Psoas muscle (tissue), 8 donors: ENCODE data around the gene COX7A2. TPM values are rescaled to one million over a fixed set of nuclear protein-coding genes. Genes with fewer than 3 reads are reported as not detected.

ENCODE experiments used
- ATAC-seq, 4 donors: fragments of 200-7000 bp; cut with Tn5 transposase; one replicate each; pipeline ENCODE4 v1.9.1; 2020; ENCODE audit warnings: moderate library complexity in 3 of 4, mild to moderate bottlenecking in 2 of 4
- DNase-seq, 2 donors: peaks; one replicate each; pipeline ENCODE4 v3.0.0-alpha.2; 2020
- H3K27ac ChIP-seq: fragments of 200-600 bp; one replicate; pipeline ENCODE4 v1.8.0; 2022
- H3K27me3 ChIP-seq, 3 donors: fragments of 200-600 bp in 1 of 3; one replicate each; pipeline versions ENCODE4 v1.6.1 to v1.8.0; 2013 to 2022; ENCODE audit warnings: low read length in 2 of 3, mild to moderate bottlenecking in 2 of 3, moderate library complexity in 1 of 3; ENCODE audit not compliant: insufficient read depth in 3 of 3
- H3K36me3 ChIP-seq, 2 donors: fragments of 200-600 bp in 1 of 2; one replicate each; pipeline versions ENCODE4 v1.6.1 to v1.8.0; 2013 to 2022; ENCODE audit warnings: low read depth in 1 of 2, mild to moderate bottlenecking in 1 of 2, moderate library complexity in 1 of 2; ENCODE audit not compliant: insufficient read depth in 1 of 2
- H3K4me1 ChIP-seq: fragments of 200-600 bp; one replicate; pipeline ENCODE4 v1.8.0; 2022
- H3K4me3 ChIP-seq: fragments of 200-600 bp; one replicate; pipeline ENCODE4 v1.8.0; 2022; ENCODE audit warnings: mild to moderate bottlenecking
- H3K9me3 ChIP-seq: fragments of 200-600 bp; one replicate; pipeline ENCODE4 v1.8.0; 2022
- CTCF ChIP-seq: fragments of 200-600 bp; IDR thresholded peaks from one replicate; pipeline ENCODE4 v1.8.0; 2022; ENCODE audit warnings: antibody characterized with exemption
- WGBS, 3 donors: extraction: QIAGEN DNeasy Blood & Tissue Kit; methylation state at CpG; one replicate each; pipeline versions ENCODE4 v1.1.6 to v1.1.7; 2013; 5-methylcytosine and 5-hydroxymethylcytosine counted together
- intact Hi-C, 2 donors: fragments of 100-400 bp; cut with DNase I; formaldehyde crosslinking; loops; one replicate each; pipeline versions ENCODE4 v1.11.0 to v1.14.2; 2022
- polyA plus RNA-seq, 3 donors: library from polyadenylated mRNA; stranded (reverse); fragments of 200-250 nt; gene quantifications; one replicate each; pipeline ENCODE4 v1.2.3, GENCODE V29; 2013
- total RNA-seq, 4 donors: library from RNA; stranded (reverse); fragmentation: NEBNext Ultra II Directional in 2 of 4; extraction: Animal tissue kit (Norgen Biotek cat#: 25700) in 2 of 4; gene quantifications; one replicate each; pipeline versions ENCODE4 v1.2.1 to v1.2.4, GENCODE V29; 2021 to 2023
- donor health status: healthy with polysubstance abuse.
- donor health status: DM: no; HTN: no; CAD: no; lungs with moderate emphysema.
- donor health status: Bipolar disorder and iron deficiency.
- donor health status: healthy.
- donor health status: DM: yes; HTN: yes; CAD: no.
- donor health status: DM: no; HTN: no; CAD: no.
- donor health status: DM: no; HTN: no; CAD: no.
- donor health status: DM: yes; HTN: yes; CAD: no.

The COX7A2 gene
- total and polyA plus RNA-seq, 7 donors: 224 to 466 (median 366) TPM

- intact Hi-C loops: no loop called here
- DNase-seq: no peak
- Histone ChIP-seq H3K4me1 (peaks cover 11% of the 10 kb centered on the region), H3K36me3 (peaks cover 0 to 65% of the 10 kb centered on the region in 2 donors), H3K27me3 (no peaks in the 10 kb centered on the region), H3K9me3 (no peaks in the 10 kb centered on the region), H3K4me3 (no peak overlapping the region), H3K27ac (no peak overlapping the region)
- 85 to 93% (median 93%) methylated on average over 4 of the region's 4 CpGs for WGBS, 3 donors
- TF ChIP-seq CTCF: no peak
- no peak for ATAC-seq
Measured at GRCh38 chr6:75262716-75263400, 19.3 kb upstream of the COX7A2 start.

GRCh38 chr6:75261299-75261698 is 17.7 kb upstream of the COX7A2 start:
- Histone ChIP-seq H3K27ac (no peak overlapping the region), H3K4me1 (no peaks in the 10 kb centered on the region), H3K36me3 (peaks cover 0 to 79% of the 10 kb centered on the region in 2 donors), H3K27me3 (no peaks in the 10 kb centered on the region), H3K4me3 (no peak overlapping the region), H3K9me3 (no peaks in the 10 kb centered on the region)
- no peak for ATAC-seq
- no peak for DNase-seq
- intact Hi-C loops: no loop called here
- WGBS, 3 donors: 94 to 100% (median 94%) methylated on average over 1 of the region's 1 CpG
- TF ChIP-seq CTCF: no peak

- no peaks in the 10 kb centered on the region for H3K9me3 ChIP-seq
- H3K27ac ChIP-seq: no peak overlapping the region
- TF ChIP-seq CTCF: no peak
- WGBS, 3 donors: 93 to 97% (median 96%) methylated on average over 1 of the region's 1 CpG
- H3K4me3 ChIP-seq: no peak overlapping the region
- intact Hi-C loops: no loop called here
- no peaks in the 10 kb centered on the region for H3K4me1 ChIP-seq
- no peaks in the 10 kb centered on the region for H3K27me3 ChIP-seq
- DNase-seq (no peak), ATAC-seq (no peak)
- peaks cover 2 to 72% of the 10 kb centered on the region in 2 donors for H3K36me3 ChIP-seq
Measured at GRCh38 chr6:75257343-75258087, 13.9 kb upstream of the COX7A2 start.

- no peaks in the 10 kb centered on the region for H3K4me1 ChIP-seq
- no peak for ATAC-seq
- 86 to 93% (median 87%) methylated on average over 2 of the region's 2 CpGs for WGBS, 3 donors
Measured at GRCh38 chr6:75250552-75250951, 7.0 kb upstream of the COX7A2 start.

More at GRCh38 chr6:75250552-75250951, 7.0 kb upstream of the COX7A2 start:
- Histone ChIP-seq H3K9me3 (no peaks in the 10 kb centered on the region), H3K4me3 (no peak overlapping the region), H3K27ac (no peak overlapping the region), H3K36me3 (peaks cover 2 to 25% of the 10 kb centered on the region in 2 donors), H3K27me3 (no peaks in the 10 kb centered on the region)
- intact Hi-C loops: no loop called here
- DNase-seq: no peak
- TF ChIP-seq CTCF: no peak
